Muscle of leg (tissue), 11 donors: Measurements from ENCODE around the gene TSPAN9. TPM values are rescaled to one million over a fixed set of nuclear protein-coding genes. Genes with fewer than 3 reads are reported as not detected.

Experiments
- DNase-seq: peaks from one replicate; pipeline ENCODE4 v3.0.0; 2013
- H3K27ac ChIP-seq: one replicate; pipeline ENCODE4 v1.5.1; 2013; ENCODE audit warnings: mild to moderate bottlenecking, low read length, control low read depth
- H3K27me3 ChIP-seq: one replicate; pipeline ENCODE4 v1.6.1; 2013; ENCODE audit warnings: low read length; ENCODE audit not compliant: control insufficient read depth, insufficient read depth
- H3K36me3 ChIP-seq: one replicate; pipeline ENCODE4 v1.6.1; 2013; ENCODE audit warnings: low read length; ENCODE audit not compliant: control insufficient read depth, insufficient read depth
- H3K4me1 ChIP-seq: one replicate; pipeline ENCODE4 v1.6.1; 2013; ENCODE audit warnings: low read length; ENCODE audit not compliant: control insufficient read depth, insufficient read depth
- H3K4me3 ChIP-seq: one replicate; pipeline ENCODE4 v1.5.1; 2013; ENCODE audit warnings: low read length, control low read depth
- H3K9me3 ChIP-seq: replicated peaks from 2 replicates; pipeline ENCODE4 v1.6.1; 2013; ENCODE audit warnings: low read depth, low read length; ENCODE audit not compliant: control insufficient read depth
- WGBS: methylation state at CpG from one replicate; pipeline ENCODE4 v1.1.5; 2013; ENCODE audit warnings: missing lambda C conversion rate; ENCODE audit not compliant: insufficient coverage; 5-methylcytosine and 5-hydroxymethylcytosine counted together
- polyA plus RNA-seq, 8 donors: library from polyadenylated mRNA; unstranded; fragments of 120-200 nt; gene quantifications; one replicate each; pipeline versions ENCODE4 v1.2.1 to v1.2.3, GENCODE V29; 2013; ENCODE audit warnings: inconsistent platforms in 1 of 8, low replicate concordance in 1 of 8; ENCODE audit not compliant: insufficient read length in 8 of 8, insufficient read depth in 1 of 8
- total RNA-seq: library from RNA; stranded (reverse); fragments of 120-200 nt; gene quantifications from one replicate; pipeline ENCODE4 v1.2.4, GENCODE V29; 2013

Gene TSPAN9
- total and polyA plus RNA-seq, 9 donors, result 56.6 to 142 (median 116) TPM

GRCh38 chr12:3326850-3327780, 249.9 kb downstream of the TSPAN9 start:
- no peak overlapping the region for H3K27ac ChIP-seq
- 71% methylated on average over 16 of the region's 17 CpGs for WGBS
- H3K36me3 ChIP-seq, result no peaks in the 10 kb centered on the region
- no peak for DNase-seq
- no peak overlapping the region for H3K4me3 ChIP-seq
- peaks cover 25% of the 10 kb centered on the region for H3K4me1 ChIP-seq
- H3K27me3 ChIP-seq, result peaks cover 5% of the 10 kb centered on the region
- no peaks in the 10 kb centered on the region for H3K9me3 ChIP-seq

GRCh38 chr12:3328081-3328480, 250.9 kb downstream of the TSPAN9 start:
- WGBS, result 95% methylated on average over 2 of the region's 4 CpGs
- H3K9me3 ChIP-seq, result no peaks in the 10 kb centered on the region
- H3K36me3 ChIP-seq, result no peaks in the 10 kb centered on the region
- peaks cover 5% of the 10 kb centered on the region for H3K27me3 ChIP-seq
- no peak for DNase-seq
- no peak overlapping the region for H3K27ac ChIP-seq
- H3K4me1 ChIP-seq, result peaks cover 20% of the 10 kb centered on the region
- no peak overlapping the region for H3K4me3 ChIP-seq

DNA sequence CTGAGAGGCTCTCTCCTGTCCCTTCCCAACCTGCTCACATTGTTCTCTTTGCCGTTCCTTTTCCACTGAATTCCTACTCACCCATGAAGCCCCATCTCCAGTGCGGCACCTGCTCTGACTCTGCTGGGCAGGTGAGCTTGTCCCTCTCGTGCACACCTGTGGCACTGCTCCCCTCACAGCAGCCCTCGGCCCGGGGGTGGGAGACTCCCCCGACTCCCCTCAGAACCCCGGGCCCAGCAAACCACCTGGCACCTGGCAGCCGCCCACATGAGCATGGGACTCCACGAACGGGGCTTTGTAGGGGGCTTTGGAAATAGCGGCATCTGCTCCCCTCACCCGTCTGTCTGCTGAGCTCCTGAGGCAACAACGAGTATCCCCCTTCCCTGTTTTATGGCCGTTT, 251.4 kb downstream of the TSPAN9 start:
- peaks cover 20% of the 10 kb centered on the region for H3K4me1 ChIP-seq
- H3K36me3 ChIP-seq, result no peaks in the 10 kb centered on the region
- H3K4me3 ChIP-seq, result no peak overlapping the region
- DNase-seq, result no peak
- H3K27me3 ChIP-seq, result peaks cover 5% of the 10 kb centered on the region
- no peak overlapping the region for H3K27ac ChIP-seq
- 84% methylated on average over 14 of the region's 14 CpGs for WGBS
- no peaks in the 10 kb centered on the region for H3K9me3 ChIP-seq

GRCh38 chr12:3329361-3329760, 252.2 kb downstream of the TSPAN9 start:
- peaks cover 5% of the 10 kb centered on the region for H3K27me3 ChIP-seq

DNA sequence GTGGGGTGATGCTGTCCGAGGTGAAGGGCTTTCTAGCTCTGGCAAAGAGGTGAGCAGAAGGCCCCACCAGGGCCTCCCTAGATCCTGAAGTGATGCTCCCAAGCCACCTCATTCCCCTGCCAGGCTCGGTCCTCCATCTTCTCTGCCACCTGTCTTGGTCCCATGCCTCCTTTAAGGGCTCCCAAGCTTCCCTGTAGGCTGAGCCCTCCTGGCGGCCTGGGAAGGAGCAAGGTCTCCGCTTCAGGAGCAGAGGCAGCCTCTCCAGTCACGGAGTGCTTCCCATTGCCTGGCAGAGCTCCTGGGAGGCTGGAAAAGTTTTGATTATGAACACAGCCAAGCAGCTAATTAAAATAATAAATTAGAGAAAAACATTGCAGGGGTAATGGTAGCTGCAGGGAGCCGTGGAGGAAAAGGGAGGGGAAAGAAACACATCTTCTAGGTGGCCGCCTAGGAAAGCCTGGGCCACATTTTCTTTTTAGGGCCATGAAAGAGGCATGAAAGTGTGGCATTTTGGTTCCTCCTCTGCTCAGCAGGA, 253.9 kb downstream of the TSPAN9 start:
- Histone ChIP-seq H3K4me3 (no peak overlapping the region), H3K27ac (no peak overlapping the region), H3K36me3 (no peaks in the 10 kb centered on the region), H3K4me1 (peaks cover 16% of the 10 kb centered on the region), H3K9me3 (no peaks in the 10 kb centered on the region), H3K27me3 (peaks cover 5% of the 10 kb centered on the region)
- WGBS, result 74% methylated on average over 4 of the region's 7 CpGs
- no peak for DNase-seq

More at GRCh38 chr12:3329361-3329760, 252.2 kb downstream of the TSPAN9 start:
- Histone ChIP-seq H3K4me3 (no peak overlapping the region), H3K36me3 (no peaks in the 10 kb centered on the region), H3K27ac (no peak overlapping the region), H3K4me1 (peaks cover 23% of the 10 kb centered on the region), H3K9me3 (no peaks in the 10 kb centered on the region)
- 73% methylated on average over 6 of the region's 6 CpGs for WGBS
- DNase-seq, result no peak

- Histone ChIP-seq H3K36me3 (no peaks in the 10 kb centered on the region), H3K27me3 (peaks cover 2% of the 10 kb centered on the region), H3K9me3 (no peaks in the 10 kb centered on the region), H3K4me1 (peaks cover 5% of the 10 kb centered on the region), H3K4me3 (no peak overlapping the region), H3K27ac (no peak overlapping the region)
- DNase-seq, result no peak
- WGBS, result no CpG with 5 or more reads among the region's 3 CpGs
These were observed 255.0 kb downstream of the TSPAN9 start for GRCh38 chr12:3332188-3332587.

GRCh38 chr12:3333583-3333982, 256.4 kb downstream of the TSPAN9 start:
- Histone ChIP-seq H3K27me3 (peaks cover 2% of the 10 kb centered on the region), H3K4me3 (no peak overlapping the region), H3K36me3 (no peaks in the 10 kb centered on the region), H3K9me3 (no peaks in the 10 kb centered on the region), H3K27ac (no peak overlapping the region), H3K4me1 (peaks cover 4% of the 10 kb centered on the region)
- no peak for DNase-seq
- WGBS, result 5% methylated on average over 3 of the region's 10 CpGs

DNA sequence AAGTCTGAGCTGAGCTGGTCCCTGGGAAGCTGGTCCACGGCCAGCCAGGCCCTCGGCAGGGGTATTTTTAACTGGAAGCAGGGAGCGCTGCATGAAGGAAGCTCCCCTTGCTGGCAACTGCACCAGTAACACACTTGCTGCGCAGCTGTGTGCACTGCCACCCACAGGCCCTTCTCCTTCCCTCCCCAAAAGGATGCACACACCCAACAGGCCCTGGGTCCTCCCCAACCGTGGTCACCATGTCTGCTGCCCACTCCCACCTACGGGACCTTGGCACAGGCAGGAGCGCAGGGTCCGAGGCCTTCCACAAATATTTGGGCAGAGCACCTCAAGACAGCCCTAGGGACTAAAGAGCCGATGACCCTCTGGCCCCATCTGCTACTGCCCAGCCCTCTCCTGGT, 256.8 kb downstream of the TSPAN9 start:
- no peak overlapping the region for H3K27ac ChIP-seq
- WGBS, result 74% methylated on average over 9 of the region's 9 CpGs
- no peak for DNase-seq
- no peaks in the 10 kb centered on the region for H3K36me3 ChIP-seq
- no peak overlapping the region for H3K4me3 ChIP-seq
- H3K9me3 ChIP-seq, result no peaks in the 10 kb centered on the region
- H3K27me3 ChIP-seq, result peaks cover 2% of the 10 kb centered on the region
- peaks cover 4% of the 10 kb centered on the region for H3K4me1 ChIP-seq

DNA sequence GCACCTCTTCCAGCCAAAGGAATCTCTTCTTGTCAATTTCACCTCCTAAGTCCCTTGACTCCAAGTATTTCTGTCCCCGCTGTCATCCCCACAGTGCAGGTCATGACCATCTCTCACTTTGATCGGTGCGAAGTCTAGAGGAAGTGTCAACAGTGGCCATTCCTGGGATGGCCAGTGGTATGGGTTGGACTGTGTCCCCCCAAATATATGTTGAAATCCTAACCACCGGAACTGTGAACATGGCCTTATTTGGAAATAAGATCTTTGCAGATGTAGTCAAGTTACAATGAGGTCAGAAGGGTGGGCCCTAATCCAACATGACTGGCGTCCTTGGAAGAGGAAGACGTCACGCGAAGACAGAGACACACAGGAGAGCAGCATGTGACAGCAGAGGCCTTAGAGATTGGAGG, 257.9 kb downstream of the TSPAN9 start:
- no peaks in the 10 kb centered on the region for H3K27me3 ChIP-seq
- H3K4me3 ChIP-seq, result no peak overlapping the region
- no peaks in the 10 kb centered on the region for H3K9me3 ChIP-seq
- H3K27ac ChIP-seq, result no peak overlapping the region
- no peak for DNase-seq
- H3K4me1 ChIP-seq, result peaks cover 4% of the 10 kb centered on the region
- WGBS, result 74% methylated on average over 6 of the region's 8 CpGs
- H3K36me3 ChIP-seq, result no peaks in the 10 kb centered on the region
